ENCODE measurements around the gene RAD51B.

DNA sequence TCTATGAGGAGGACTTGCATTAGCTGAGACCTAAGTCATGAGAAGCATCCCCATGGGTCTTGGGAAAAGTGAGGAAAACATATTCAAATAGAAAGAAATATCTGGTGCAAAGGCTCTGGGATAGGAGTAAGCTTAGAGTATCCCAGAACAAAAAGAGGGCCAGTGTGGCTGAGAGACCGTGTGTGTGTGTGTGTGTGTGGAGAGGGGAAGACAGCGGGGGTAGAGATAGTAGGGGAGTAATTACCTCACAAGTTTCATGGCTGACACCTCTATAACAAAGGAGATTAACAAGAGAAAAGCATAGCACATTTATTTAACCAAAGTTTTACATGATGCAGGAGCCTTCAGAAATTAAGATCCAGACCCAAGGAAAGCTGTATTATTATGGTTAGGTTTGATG lies 440.5 kb downstream of the RAD51B start:
- TF ChIP-seq, protein P1, sequence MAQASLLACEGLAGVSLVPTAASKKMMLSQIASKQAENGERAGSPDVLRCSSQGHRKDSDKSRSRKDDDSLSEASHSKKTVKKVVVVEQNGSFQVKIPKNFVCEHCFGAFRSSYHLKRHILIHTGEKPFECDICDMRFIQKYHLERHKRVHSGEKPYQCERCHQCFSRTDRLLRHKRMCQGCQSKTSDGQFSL (CRISPR knock-in tag; IDR thresholded peaks at IDR 0.05) = no peak
- no peak for TF ChIP-seq EP300 (IDR thresholded peaks at IDR 0.05; ENCODE audit: low read depth in 2 of 2, low read length in 2 of 2)
- TF ChIP-seq EP300 (CRISPR knock-in tag; IDR thresholded peaks at IDR 0.05; ENCODE audit: borderline replicate concordance) = no peak
- TF ChIP-seq, protein P2, sequence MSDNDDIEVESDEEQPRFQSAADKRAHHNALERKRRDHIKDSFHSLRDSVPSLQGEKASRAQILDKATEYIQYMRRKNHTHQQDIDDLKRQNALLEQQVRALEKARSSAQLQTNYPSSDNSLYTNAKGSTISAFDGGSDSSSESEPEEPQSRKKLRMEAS (IDR thresholded peaks at IDR 0.05) = no peak
- no peak for TF ChIP-seq NCOA2 (CRISPR knock-in tag; IDR thresholded peaks at IDR 0.05)
- TF ChIP-seq, protein P3, sequence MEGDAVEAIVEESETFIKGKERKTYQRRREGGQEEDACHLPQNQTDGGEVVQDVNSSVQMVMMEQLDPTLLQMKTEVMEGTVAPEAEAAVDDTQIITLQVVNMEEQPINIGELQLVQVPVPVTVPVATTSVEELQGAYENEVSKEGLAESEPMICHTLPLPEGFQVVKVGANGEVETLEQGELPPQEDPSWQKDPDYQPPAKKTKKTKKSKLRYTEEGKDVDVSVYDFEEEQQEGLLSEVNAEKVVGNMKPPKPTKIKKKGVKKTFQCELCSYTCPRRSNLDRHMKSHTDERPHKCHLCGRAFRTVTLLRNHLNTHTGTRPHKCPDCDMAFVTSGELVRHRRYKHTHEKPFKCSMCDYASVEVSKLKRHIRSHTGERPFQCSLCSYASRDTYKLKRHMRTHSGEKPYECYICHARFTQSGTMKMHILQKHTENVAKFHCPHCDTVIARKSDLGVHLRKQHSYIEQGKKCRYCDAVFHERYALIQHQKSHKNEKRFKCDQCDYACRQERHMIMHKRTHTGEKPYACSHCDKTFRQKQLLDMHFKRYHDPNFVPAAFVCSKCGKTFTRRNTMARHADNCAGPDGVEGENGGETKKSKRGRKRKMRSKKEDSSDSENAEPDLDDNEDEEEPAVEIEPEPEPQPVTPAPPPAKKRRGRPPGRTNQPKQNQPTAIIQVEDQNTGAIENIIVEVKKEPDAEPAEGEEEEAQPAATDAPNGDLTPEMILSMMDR (CRISPR knock-in tag; IDR thresholded peaks at IDR 0.05) = no peak
- no peak for TF ChIP-seq KDM1A (CRISPR knock-in tag; IDR thresholded peaks at IDR 0.05)
- TF ChIP-seq, protein P4, sequence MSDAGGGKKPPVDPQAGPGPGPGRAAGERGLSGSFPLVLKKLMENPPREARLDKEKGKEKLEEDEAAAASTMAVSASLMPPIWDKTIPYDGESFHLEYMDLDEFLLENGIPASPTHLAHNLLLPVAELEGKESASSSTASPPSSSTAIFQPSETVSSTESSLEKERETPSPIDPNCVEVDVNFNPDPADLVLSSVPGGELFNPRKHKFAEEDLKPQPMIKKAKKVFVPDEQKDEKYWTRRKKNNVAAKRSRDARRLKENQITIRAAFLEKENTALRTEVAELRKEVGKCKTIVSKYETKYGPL (CRISPR knock-in tag; IDR thresholded peaks at IDR 0.05) = no peak
- TF ChIP-seq ZNF30 (CRISPR knock-in tag; IDR thresholded peaks at IDR 0.05) = no peak
- TF ChIP-seq NCOA1 (CRISPR knock-in tag; IDR thresholded peaks at IDR 0.05) = no peak
- TF ChIP-seq PCBP2 (optimal IDR thresholded peaks at IDR 0.05; ENCODE audit: low read depth, low read length, poor library complexity, severe bottlenecking) = no peak
- no peak for TF ChIP-seq EZH2 (conservative IDR thresholded peaks at IDR 0.05; ENCODE audit: low read depth, low read length)

Measured in HepG2 (cell line).